ENCODE measurements around the gene CNIH1. TPM values are rescaled to one million over a fixed set of nuclear protein-coding genes. Genes with fewer than 3 reads are reported as not detected.

CNIH1 gene
- total and polyA plus RNA-seq, 5 donors from 2014 or later, result 40.5 to 112 (median 94.5) TPM

GRCh38 chr14:54453252-54453651 is 12.1 kb upstream of the CNIH1 start:
- no peaks in the 10 kb centered on the region for H3K9me3 ChIP-seq (ENCODE audit: control insufficient read depth in 2 of 2, low read length in 2 of 2)
- ATAC-seq (ENCODE audit: low read depth in 2 of 2), result no peak
- DNase-seq, result no peak
- H3K36me3 Mint-ChIP-seq, result no peaks in the 10 kb centered on the region
- H3K36me3 ChIP-seq (ENCODE audit: control insufficient read depth, insufficient read depth, low read length), result no peaks in the 10 kb centered on the region
- peaks cover 0 to under 1% (median 0%) of the 10 kb centered on the region in 7 donors for H3K9me3 Mint-ChIP-seq
- no peak overlapping the region for H3K27ac Mint-ChIP-seq
- no peak overlapping the region for H3K4me3 Mint-ChIP-seq
- H3K27ac ChIP-seq (ENCODE audit: insufficient read depth, low read length, poor library complexity, severe bottlenecking), result no peak overlapping the region
- no peaks in the 10 kb centered on the region for H3K27me3 Mint-ChIP-seq
- H3K4me3 ChIP-seq (ENCODE audit: low read depth, low read length), result no peak overlapping the region
- H3K27me3 ChIP-seq (ENCODE audit: control insufficient read depth, insufficient read depth, low read length), result peaks cover 3% of the 10 kb centered on the region
- H3K4me1 Mint-ChIP-seq, result no peaks in the 10 kb centered on the region
- H3K4me1 ChIP-seq (ENCODE audit: control insufficient read depth, insufficient read depth, low read length, poor library complexity, severe bottlenecking), result no peaks in the 10 kb centered on the region

- H3K27me3 ChIP-seq (ENCODE audit: control insufficient read depth, insufficient read depth, low read length), result peaks cover 3% of the 10 kb centered on the region
- no peak for ATAC-seq (ENCODE audit: low read depth in 2 of 2)
Measured at GRCh38 chr14:54451961-54452360, 10.8 kb upstream of the CNIH1 start.

GRCh38 chr14:54451121-54451601 is 10.0 kb upstream of the CNIH1 start:
- Histone ChIP-seq H3K36me3 (ENCODE audit: control insufficient read depth, insufficient read depth, low read length) (no peaks in the 10 kb centered on the region), H3K4me3 (ENCODE audit: low read depth, low read length) (no peak overlapping the region), H3K27ac (ENCODE audit: insufficient read depth, low read length, poor library complexity, severe bottlenecking) (no peak overlapping the region), H3K27me3 (ENCODE audit: control insufficient read depth, insufficient read depth, low read length) (peaks cover 3% of the 10 kb centered on the region), H3K9me3 (ENCODE audit: control insufficient read depth in 2 of 2, low read length in 2 of 2) (no peaks in the 10 kb centered on the region), H3K4me1 (ENCODE audit: control insufficient read depth, insufficient read depth, low read length, poor library complexity, severe bottlenecking) (no peaks in the 10 kb centered on the region)
- H3K36me3 Mint-ChIP-seq, result no peaks in the 10 kb centered on the region
- H3K4me1 Mint-ChIP-seq, result no peaks in the 10 kb centered on the region
- DNase-seq (no peak), ATAC-seq (ENCODE audit: low read depth in 2 of 2) (no peak)
- no peak overlapping the region for H3K4me3 Mint-ChIP-seq
- H3K27ac Mint-ChIP-seq, result no peak overlapping the region
- H3K9me3 Mint-ChIP-seq, result peaks cover 0 to 2% (median 0%) of the 10 kb centered on the region in 7 donors
- peaks cover 6% of the 10 kb centered on the region for H3K27me3 Mint-ChIP-seq

More at GRCh38 chr14:54451961-54452360, 10.8 kb upstream of the CNIH1 start:
- H3K36me3 Mint-ChIP-seq, result no peaks in the 10 kb centered on the region
- H3K4me1 Mint-ChIP-seq, result no peaks in the 10 kb centered on the region
- DNase-seq, result no peak
- peaks cover 0 to 2% (median 0%) of the 10 kb centered on the region in 7 donors for H3K9me3 Mint-ChIP-seq
- Histone ChIP-seq H3K9me3 (ENCODE audit: control insufficient read depth in 2 of 2, low read length in 2 of 2) (no peaks in the 10 kb centered on the region), H3K36me3 (ENCODE audit: control insufficient read depth, insufficient read depth, low read length) (no peaks in the 10 kb centered on the region), H3K4me1 (ENCODE audit: control insufficient read depth, insufficient read depth, low read length, poor library complexity, severe bottlenecking) (no peaks in the 10 kb centered on the region), H3K4me3 (ENCODE audit: low read depth, low read length) (no peak overlapping the region), H3K27ac (ENCODE audit: insufficient read depth, low read length, poor library complexity, severe bottlenecking) (no peak overlapping the region)
- H3K4me3 Mint-ChIP-seq, result no peak overlapping the region
- peaks cover 4% of the 10 kb centered on the region for H3K27me3 Mint-ChIP-seq
- H3K27ac Mint-ChIP-seq, result no peak overlapping the region

GRCh38 chr14:54450535-54450934 is 9.4 kb upstream of the CNIH1 start:
- Histone ChIP-seq H3K27ac (ENCODE audit: insufficient read depth, low read length, poor library complexity, severe bottlenecking) (no peak overlapping the region), H3K4me3 (ENCODE audit: low read depth, low read length) (no peak overlapping the region), H3K27me3 (ENCODE audit: control insufficient read depth, insufficient read depth, low read length) (peaks cover 3% of the 10 kb centered on the region), H3K9me3 (ENCODE audit: control insufficient read depth in 2 of 2, low read length in 2 of 2) (no peaks in the 10 kb centered on the region), H3K36me3 (ENCODE audit: control insufficient read depth, insufficient read depth, low read length) (no peaks in the 10 kb centered on the region), H3K4me1 (ENCODE audit: control insufficient read depth, insufficient read depth, low read length, poor library complexity, severe bottlenecking) (no peaks in the 10 kb centered on the region)
- ATAC-seq (ENCODE audit: low read depth in 2 of 2) (peak in 1 of 2 donors; percentile 50), DNase-seq (no peak)
- Mint-ChIP-seq H3K4me3 (no peak overlapping the region), H3K36me3 (no peaks in the 10 kb centered on the region), H3K27me3 (peaks cover 12% of the 10 kb centered on the region), H3K4me1 (no peaks in the 10 kb centered on the region), H3K9me3 (peaks cover 0 to 2% (median 0%) of the 10 kb centered on the region in 7 donors), H3K27ac (peak overlapping the region in 1 of 3 donors; percentile 71)

- Mint-ChIP-seq H3K36me3 (no peaks in the 10 kb centered on the region), H3K27ac (no peak overlapping the region), H3K4me1 (peaks cover 0 to 1% (median 0%) of the 10 kb centered on the region in 4 donors), H3K4me3 (no peak overlapping the region), H3K27me3 (peaks cover 17% of the 10 kb centered on the region), H3K9me3 (peaks cover 0 to 2% (median 0%) of the 10 kb centered on the region in 7 donors)
- Histone ChIP-seq H3K27ac (ENCODE audit: insufficient read depth, low read length, poor library complexity, severe bottlenecking) (no peak overlapping the region), H3K9me3 (ENCODE audit: control insufficient read depth in 2 of 2, low read length in 2 of 2) (no peaks in the 10 kb centered on the region), H3K4me3 (ENCODE audit: low read depth, low read length) (no peak overlapping the region), H3K36me3 (ENCODE audit: control insufficient read depth, insufficient read depth, low read length) (no peaks in the 10 kb centered on the region), H3K27me3 (ENCODE audit: control insufficient read depth, insufficient read depth, low read length) (peaks cover 3% of the 10 kb centered on the region), H3K4me1 (ENCODE audit: control insufficient read depth, insufficient read depth, low read length, poor library complexity, severe bottlenecking) (no peaks in the 10 kb centered on the region)
- ATAC-seq (ENCODE audit: low read depth in 2 of 2), result no peak
- DNase-seq, result no peak
Measured at GRCh38 chr14:54447231-54447692, 6.1 kb upstream of the CNIH1 start.

- Histone ChIP-seq H3K9me3 (ENCODE audit: control insufficient read depth in 2 of 2, low read length in 2 of 2) (no peaks in the 10 kb centered on the region), H3K4me3 (ENCODE audit: low read depth, low read length) (no peak overlapping the region), H3K4me1 (ENCODE audit: control insufficient read depth, insufficient read depth, low read length, poor library complexity, severe bottlenecking) (peaks cover 7% of the 10 kb centered on the region), H3K36me3 (ENCODE audit: control insufficient read depth, insufficient read depth, low read length) (no peaks in the 10 kb centered on the region), H3K27me3 (ENCODE audit: control insufficient read depth, insufficient read depth, low read length) (peaks cover 3% of the 10 kb centered on the region), H3K27ac (ENCODE audit: insufficient read depth, low read length, poor library complexity, severe bottlenecking) (no peak overlapping the region)
- peaks cover 6 to 11% (median 9%) of the 10 kb centered on the region in 4 donors for H3K4me1 Mint-ChIP-seq
- no peaks in the 10 kb centered on the region for H3K36me3 Mint-ChIP-seq
- H3K9me3 Mint-ChIP-seq, result peaks cover 0 to 2% (median 0%) of the 10 kb centered on the region in 7 donors
- DNase-seq, result no peak
- no peak for ATAC-seq (ENCODE audit: low read depth in 2 of 2)
- peak overlapping the region in 2 of 4 donors; percentile 21 to 42 for H3K4me3 Mint-ChIP-seq
- H3K27ac Mint-ChIP-seq, result no peak overlapping the region
- peaks cover 22% of the 10 kb centered on the region for H3K27me3 Mint-ChIP-seq
Measured at GRCh38 chr14:54446161-54446693, 5.1 kb upstream of the CNIH1 start.

- Histone ChIP-seq H3K27ac (ENCODE audit: insufficient read depth, low read length, poor library complexity, severe bottlenecking) (no peak overlapping the region), H3K9me3 (ENCODE audit: control insufficient read depth in 2 of 2, low read length in 2 of 2) (no peaks in the 10 kb centered on the region), H3K4me3 (ENCODE audit: low read depth, low read length) (no peak overlapping the region), H3K4me1 (ENCODE audit: control insufficient read depth, insufficient read depth, low read length, poor library complexity, severe bottlenecking) (peaks cover 17% of the 10 kb centered on the region), H3K36me3 (ENCODE audit: control insufficient read depth, insufficient read depth, low read length) (no peaks in the 10 kb centered on the region), H3K27me3 (ENCODE audit: control insufficient read depth, insufficient read depth, low read length) (peaks cover 3% of the 10 kb centered on the region)
- Mint-ChIP-seq H3K9me3 (peaks cover 0 to 2% (median 0%) of the 10 kb centered on the region in 7 donors), H3K4me3 (peak overlapping the region in 1 of 4 donors; percentile 71), H3K4me1 (peaks cover 11 to 21% (median 17%) of the 10 kb centered on the region in 4 donors), H3K36me3 (no peaks in the 10 kb centered on the region), H3K27me3 (peaks cover 22% of the 10 kb centered on the region), H3K27ac (no peak overlapping the region)
- ATAC-seq (ENCODE audit: low read depth in 2 of 2), result no peak
- no peak for DNase-seq
Measured at GRCh38 chr14:54444681-54445080, 3.5 kb upstream of the CNIH1 start.

- Mint-ChIP-seq H3K9me3 (peaks cover 0 to 2% (median 0%) of the 10 kb centered on the region in 7 donors), H3K36me3 (no peaks in the 10 kb centered on the region), H3K4me3 (no peak overlapping the region), H3K27ac (no peak overlapping the region), H3K27me3 (peaks cover 22% of the 10 kb centered on the region), H3K4me1 (peaks cover 12 to 28% (median 22%) of the 10 kb centered on the region in 4 donors)
- Histone ChIP-seq H3K4me3 (ENCODE audit: low read depth, low read length) (no peak overlapping the region), H3K27ac (ENCODE audit: insufficient read depth, low read length, poor library complexity, severe bottlenecking) (no peak overlapping the region), H3K36me3 (ENCODE audit: control insufficient read depth, insufficient read depth, low read length) (no peaks in the 10 kb centered on the region), H3K27me3 (ENCODE audit: control insufficient read depth, insufficient read depth, low read length) (peaks cover 3% of the 10 kb centered on the region), H3K4me1 (ENCODE audit: control insufficient read depth, insufficient read depth, low read length, poor library complexity, severe bottlenecking) (peaks cover 20% of the 10 kb centered on the region), H3K9me3 (ENCODE audit: control insufficient read depth in 2 of 2, low read length in 2 of 2) (no peaks in the 10 kb centered on the region)
- ATAC-seq (ENCODE audit: low read depth in 2 of 2) (no peak), DNase-seq (no peak)
Measured at GRCh38 chr14:54443981-54444380, 2.8 kb upstream of the CNIH1 start.

All from CD4-positive, CD25-positive, alpha-beta regulatory T cell (primary cell).